GM18907 (cell line): Measurements from ENCODE around the gene NAXD.
"Not testable (repeated sequence)": the region's sequence is repeated elsewhere in the genome, so short reads cannot be mapped to it uniquely, and the experiment has no call there.

ENCODE experiments used
- ATAC-seq: cut with Tn5 transposase; IDR thresholded peaks from one replicate; pipeline ENCODE4 v1.9.1; 2021; ENCODE audit warnings: mild to moderate bottlenecking, moderate library complexity; ENCODE audit not compliant: unreplicated experiment

NAXD gene

GRCh38 chr13:110627761-110628476 is 12.6 kb downstream of the NAXD start:
- ATAC-seq, result no peak

- no peak for ATAC-seq
Observed at GRCh38 chr13:110628477-110628793, 13.1 kb downstream of the NAXD start.

- ATAC-seq, result no peak
Observed at GRCh38 chr13:110628952-110629701, 13.8 kb downstream of the NAXD start.

GRCh38 chr13:110629735-110630134 is 14.4 kb downstream of the NAXD start:
- ATAC-seq, result no peak

- ATAC-seq, result no peak
Observed at GRCh38 chr13:110630566-110631119, 15.3 kb downstream of the NAXD start.

- not testable (repeated sequence) for ATAC-seq
Observed at GRCh38 chr13:110632255-110632654, 16.9 kb downstream of the NAXD start.

- no peak for ATAC-seq
Observed at GRCh38 chr13:110633776-110634175, 18.4 kb downstream of the NAXD start.

GRCh38 chr13:110634558-110634957 is 19.2 kb downstream of the NAXD start:
- no peak for ATAC-seq

GRCh38 chr13:110635405-110636002 is 20.2 kb downstream of the NAXD start:
- no peak for ATAC-seq

- no peak for ATAC-seq
Observed at GRCh38 chr13:110636053-110636475, 20.7 kb downstream of the NAXD start.

GRCh38 chr13:110636701-110637201 is 21.4 kb downstream of the NAXD start:
- ATAC-seq, result no peak

GRCh38 chr13:110637275-110637674 is 21.9 kb downstream of the NAXD start:
- no peak for ATAC-seq

- ATAC-seq, result no peak
Observed at GRCh38 chr13:110637747-110638146, 22.4 kb downstream of the NAXD start.

- ATAC-seq, result no peak
Observed at GRCh38 chr13:110638257-110638656, 22.9 kb downstream of the NAXD start.

GRCh38 chr13:110638814-110639806 is 23.8 kb downstream of the NAXD start:
- no peak for ATAC-seq

- no peak for ATAC-seq
Observed at GRCh38 chr13:110639935-110640334, 24.6 kb downstream of the NAXD start.

GRCh38 chr13:110640591-110641029 is 25.3 kb downstream of the NAXD start:
- no peak for ATAC-seq

GRCh38 chr13:110641055-110642015 is 26.0 kb downstream of the NAXD start:
- ATAC-seq, result no peak

GRCh38 chr13:110642291-110642981 is 27.1 kb downstream of the NAXD start:
- ATAC-seq, result no peak
